Middle frontal gyrus (tissue), 1 donor: ENCODE data around the gene ADARB1.

Experiments
- DNase-seq: peaks from one replicate; pipeline ENCODE4 v3.0.0-alpha.2; 2015; ENCODE audit warnings: low spot score; ENCODE audit errors: extremely low spot score

ADARB1 gene

DNA sequence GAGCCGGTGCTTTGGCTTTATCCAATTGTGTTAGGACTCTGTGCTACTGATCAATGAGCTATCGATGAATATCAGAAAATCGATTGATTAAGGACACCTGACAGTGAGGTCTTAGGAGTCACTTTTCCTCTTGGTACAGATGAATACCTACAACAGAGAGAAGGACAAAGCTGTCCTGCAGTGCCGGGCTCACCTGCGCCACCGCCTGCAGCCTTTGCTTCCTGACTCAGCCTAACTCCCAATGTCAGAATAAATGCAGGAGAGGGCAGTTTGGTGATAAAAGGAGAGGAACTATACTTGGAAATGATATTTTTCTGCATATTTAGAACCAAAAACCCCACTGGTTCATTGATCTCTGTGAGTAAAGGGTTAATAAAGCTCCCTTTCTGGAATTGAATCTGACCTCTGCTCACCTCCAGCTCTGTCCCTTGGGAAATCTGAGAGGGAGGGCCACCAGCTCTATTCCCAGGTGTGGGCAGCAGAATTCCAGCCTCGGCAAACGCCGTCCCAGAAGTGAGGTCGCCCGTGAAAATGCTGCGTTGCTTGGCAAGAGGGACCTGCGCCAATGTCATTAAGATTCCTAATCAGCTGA, 174.0 kb downstream of the ADARB1 start:
- no peak for DNase-seq

DNA sequence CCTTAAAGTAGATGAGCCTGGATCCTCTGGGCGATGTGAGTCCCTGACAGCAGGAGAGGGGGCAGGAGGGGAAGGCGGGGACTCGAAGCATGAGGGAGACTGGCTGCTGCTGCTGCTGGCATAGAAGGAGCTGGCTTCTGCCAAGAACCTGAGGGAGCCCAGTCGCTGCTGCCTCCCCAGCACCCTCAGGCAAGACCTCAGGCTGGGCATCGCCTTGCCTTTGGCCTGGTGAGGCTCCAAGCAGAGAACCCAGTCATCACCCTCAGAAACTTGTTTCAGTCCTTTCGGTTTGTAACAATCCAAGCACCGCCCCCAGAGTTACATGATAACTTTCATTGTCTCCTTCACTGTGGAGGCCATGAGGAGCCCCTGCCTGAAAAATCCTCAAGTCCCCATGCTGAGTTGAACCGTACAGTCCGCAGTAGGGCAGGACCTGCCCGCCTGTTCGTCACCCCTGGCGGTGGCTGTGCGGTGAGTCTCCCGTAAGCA, 174.6 kb downstream of the ADARB1 start:
- no peak for DNase-seq

DNA sequence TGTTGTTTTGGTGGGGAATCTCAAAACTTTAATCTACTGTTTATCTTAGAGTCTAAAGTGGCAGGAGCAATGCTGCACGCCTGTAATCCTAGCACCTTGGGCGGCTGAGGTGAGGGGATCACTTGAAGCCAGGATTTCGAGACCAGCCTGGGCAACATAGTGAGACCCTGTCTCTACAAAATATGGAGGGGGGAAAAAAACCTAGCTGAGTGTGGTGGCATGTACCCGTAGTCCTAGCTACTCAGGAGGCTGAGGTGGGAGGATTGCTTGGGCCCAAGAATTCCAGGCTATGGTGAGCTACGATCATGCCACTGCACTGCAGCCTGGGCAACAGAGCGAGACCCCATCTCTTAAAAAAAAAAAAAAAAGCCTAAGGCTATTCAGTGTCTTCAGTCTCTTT, 175.2 kb downstream of the ADARB1 start:
- DNase-seq, result no peak

DNA sequence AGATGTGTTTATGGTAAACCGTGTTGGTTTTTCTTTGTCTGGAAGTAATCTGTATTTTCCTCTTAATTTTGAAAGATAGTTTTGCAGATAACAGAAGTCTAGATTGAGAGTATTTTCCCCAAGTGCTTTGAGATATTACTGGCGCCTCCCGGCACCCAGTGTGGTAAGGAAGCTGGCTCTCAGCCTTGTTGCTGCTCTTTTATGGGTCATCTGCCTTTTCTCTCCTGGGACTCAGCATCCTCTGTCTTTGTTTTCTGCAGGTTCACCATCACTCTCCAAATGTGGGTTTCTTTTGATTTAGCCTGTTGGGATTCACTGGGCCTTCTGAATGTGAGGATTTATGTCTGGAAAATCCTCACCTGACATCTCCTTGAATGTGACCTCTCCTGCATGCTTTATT, 175.9 kb downstream of the ADARB1 start:
- DNase-seq, result no peak

DNA sequence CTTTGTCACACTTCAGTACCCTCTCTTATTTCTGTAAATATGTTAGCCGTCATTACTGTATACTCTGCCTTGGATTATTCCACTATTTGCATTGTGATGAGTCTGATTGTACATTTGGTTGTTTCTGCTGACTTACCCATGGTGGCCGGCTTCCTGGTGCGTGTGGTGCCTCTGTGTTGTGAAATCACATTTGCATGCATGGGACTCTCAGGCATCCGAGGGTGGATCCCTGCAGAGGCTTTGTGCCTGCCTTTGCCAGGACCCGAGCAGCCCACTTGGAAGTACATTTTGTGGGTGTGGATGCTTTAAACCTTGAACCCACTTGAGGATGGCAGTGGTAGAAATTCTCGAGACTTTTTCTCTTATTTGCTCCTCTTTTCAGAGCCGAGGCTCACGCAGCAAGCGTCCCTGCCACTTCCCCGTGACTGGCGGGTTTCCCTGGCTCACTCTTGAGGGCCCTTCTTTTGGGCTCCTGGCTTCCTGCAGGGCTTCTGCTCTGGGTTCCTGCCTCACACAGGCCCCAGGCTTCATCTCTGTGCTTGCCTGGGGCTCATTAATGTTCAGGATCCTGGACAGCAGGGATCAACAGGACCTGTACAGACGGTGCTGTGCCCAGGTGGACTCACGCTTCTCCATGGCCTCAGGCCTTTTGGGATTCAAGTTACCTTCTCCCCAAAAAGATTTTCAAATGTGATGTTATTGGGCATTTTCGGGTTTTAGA, 176.7 kb downstream of the ADARB1 start:
- no peak for DNase-seq

DNA sequence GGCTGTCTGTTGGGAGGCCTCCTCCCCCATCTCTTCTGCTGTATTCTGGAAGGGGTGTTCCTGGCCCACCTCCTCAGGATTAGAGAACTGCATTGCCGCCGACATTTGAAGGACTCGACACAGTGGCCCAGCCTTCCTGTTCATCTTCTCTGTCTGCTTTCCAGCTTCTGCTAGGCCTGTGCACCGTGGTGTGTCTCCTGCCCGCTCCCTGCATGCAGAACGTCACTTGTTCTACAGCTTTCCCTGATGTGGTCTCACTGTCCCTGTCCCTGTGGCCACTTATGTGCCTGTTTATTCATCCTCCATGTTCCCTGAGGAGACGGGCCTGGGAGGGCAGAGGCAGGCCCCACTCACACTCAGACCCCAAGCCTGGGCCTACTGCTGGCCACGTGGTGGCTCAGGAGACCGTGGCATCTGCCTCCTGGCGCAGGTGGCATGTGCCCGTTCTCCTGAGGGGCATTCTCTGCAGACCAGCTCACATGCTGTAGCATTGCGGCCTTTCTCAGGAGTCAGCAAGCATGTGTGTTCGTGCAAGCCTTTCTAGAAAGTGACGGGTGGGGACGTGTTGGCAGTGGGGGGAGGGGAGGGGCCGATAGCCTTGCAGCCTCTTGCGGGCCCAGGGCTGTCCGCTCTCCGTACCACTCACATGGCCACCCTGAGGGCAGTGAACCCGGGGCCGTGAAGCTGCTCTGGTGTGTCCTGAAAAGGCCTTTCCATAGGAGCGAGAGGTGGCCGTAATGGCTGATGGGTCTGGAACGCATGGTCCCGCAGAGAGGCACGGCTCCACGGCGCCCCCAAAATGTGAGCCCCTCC, 177.5 kb downstream of the ADARB1 start:
- DNase-seq, result no peak

DNA sequence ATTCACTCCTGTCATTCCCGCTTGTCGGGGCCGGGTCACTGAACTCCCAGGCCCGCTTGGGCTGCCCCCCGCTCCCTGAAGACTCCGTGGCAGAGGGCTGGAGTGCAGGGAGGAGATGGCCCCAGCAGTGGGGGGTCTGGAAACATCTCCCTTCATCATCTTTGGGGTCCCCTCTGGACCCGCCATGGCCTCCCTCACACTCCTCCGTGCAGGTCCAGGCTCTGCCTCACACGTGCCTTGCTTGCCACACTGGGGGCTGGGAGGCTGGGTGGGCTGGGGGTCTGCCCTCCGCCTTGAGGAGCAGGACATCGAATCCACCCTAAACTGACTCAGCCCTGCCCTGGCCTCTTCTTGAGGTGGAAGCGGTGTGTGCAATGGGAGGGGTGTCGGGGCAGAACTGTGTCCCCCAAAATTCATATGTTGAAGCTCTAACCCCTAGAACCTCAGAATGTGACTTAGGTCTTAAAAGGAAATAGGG, 178.1 kb downstream of the ADARB1 start:
- no peak for DNase-seq

DNA sequence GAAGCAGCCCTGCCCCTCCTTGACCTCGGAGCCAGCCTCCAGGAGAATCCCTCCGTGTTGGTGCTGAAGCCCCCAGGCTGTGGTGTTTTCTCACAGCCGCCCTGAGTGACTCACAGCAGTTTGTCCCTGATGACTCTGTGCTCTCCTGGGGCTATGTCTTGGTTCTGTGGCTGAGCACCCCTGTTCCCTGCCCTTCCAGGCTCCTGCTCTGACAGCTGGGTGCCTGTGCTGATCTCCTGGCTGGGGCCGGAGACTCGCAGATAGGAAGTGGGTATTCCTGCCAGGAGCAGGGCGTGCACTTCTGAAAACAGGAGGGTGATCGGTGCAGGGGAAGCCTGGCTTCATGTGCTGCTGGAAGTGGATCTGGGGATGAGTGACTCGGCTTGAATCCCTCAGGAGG, 178.8 kb downstream of the ADARB1 start:
- no peak for DNase-seq

DNA sequence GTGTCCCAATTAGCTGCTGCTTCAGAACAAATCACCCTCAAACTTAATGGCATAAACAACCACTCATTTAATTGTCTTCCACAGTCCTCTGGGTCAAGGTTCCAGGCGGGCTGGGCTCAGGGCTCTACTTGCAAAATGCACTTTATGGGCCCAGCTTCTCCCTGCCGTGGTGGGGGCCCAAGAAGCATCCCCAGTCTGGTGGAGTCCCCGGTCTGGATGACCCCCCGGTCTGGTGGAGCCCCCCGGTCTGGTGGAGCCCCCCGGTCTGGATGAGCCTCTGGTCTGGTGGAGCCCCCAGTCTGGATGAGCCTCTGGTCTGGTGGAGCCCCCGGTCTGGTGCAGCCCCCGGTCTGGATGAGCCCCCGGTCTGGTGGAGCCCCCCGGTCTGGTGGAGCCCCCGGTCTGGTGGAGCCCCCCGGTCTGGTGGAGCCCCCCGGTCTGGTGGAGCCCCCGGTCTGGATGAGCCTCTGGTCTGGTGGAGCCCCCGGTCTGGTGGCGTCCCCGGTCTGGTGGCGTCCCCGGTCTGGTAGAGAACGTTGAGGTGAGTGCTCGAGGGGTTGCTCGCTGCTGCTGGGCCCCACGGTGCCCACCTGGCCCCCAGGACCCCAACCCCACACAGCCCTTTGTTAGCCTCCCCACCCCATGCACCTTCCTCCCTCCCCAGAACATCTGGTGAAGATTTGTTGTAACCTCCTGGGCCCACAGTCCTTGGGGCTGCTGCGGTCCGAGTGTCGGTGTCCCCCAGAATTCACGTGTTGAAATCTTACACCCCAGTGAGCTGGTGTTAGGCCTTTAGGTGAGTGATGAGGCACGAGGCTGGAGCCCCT, 179.5 kb downstream of the ADARB1 start:
- no peak for DNase-seq

DNA sequence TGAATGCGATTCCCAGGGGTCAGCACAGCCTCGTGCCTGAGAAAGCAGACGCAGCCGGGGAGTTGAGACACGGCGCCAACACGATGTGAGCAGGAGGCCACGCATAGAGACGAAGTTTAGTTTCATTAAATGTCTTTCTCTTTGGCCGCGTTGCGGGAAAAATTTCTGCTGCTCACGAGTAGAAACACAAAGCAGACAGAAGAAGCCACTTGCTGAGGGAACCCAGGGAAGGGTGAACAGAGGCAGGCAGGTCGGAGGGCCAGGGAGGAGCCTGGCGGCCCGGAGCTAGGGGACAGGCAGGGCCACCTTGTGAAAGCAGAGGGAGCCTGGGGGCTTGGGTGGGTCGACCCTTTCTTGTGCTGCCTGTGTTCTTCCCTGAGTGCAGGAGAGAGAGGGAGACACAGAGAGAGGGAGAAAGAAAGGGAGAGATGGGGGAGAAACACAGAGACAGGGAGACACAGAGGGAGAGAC, 180.1 kb downstream of the ADARB1 start:
- no peak for DNase-seq

DNA sequence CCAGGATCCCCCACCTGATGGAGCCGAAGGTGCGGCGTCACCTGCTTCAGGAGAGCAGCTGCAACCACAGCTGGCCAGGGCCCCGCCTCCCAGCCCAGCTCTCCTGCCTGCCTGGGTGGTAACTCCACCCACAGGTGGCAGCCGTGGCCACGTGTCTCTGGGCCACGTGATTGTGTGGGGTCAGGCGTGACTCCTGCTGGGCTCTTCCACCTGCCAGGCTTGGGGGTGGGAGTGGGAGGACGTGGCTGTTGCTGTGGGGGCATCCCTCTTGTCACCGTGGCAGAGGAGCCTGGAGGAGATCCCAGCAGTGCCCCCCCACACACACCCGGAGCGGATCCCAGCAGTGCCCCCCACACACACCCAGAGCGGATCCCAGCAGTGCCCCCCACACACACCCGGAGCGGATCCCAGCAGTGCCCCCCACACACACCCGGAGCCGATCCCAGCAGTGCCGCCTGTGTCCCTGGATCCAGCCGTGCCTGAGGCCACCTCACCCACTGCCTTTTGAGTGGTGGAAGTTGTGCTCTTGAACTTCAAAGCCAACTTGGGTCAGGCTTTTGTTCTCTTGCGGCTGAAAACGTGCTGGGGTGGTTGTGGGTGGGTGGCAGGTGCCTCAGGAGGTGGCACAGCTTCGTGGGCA, 181.1 kb downstream of the ADARB1 start:
- DNase-seq, result no peak

DNA sequence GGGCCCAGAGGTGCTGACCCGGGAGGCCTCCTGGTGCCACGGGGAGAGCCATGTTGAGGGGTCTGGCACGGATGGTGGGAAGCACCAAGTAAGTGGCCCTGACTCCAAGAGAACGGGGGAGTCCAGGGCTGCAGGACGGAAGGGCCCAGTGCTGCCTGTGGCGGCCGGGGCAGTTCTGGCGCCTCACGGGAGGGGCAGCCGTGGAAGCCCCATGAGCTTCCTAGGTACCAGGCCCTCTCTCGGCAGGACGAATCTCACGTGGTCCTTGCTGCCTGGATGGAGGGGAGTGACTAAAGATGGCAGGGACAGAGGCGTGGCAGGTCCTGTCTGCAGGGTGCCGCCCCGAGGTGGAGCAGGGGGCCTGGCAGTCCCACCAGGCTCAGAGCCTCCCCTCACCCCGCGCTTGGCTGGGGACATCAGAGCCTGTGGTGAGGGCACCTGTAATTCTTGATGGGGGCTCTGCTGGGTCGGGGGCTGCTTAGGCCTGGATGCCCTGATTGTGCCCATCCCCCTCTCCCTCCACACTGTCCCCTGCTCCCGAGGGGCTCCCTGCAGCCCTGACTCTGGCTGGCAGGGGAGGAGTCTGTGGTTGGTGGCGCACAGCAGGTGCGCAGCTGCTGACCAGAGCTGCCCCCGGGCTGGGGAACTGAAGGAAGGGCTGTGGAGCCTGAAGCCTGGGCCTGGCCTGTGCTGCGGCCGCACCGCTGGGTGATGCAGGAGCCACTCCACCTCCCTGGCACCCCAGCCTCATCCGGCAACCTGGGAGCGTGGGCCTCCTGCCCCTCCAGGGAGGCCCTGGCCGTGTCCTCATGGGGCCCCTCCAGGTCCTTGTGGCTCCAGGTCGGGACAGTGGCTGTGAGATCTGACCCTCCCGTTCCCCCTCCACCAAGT, 181.9 kb downstream of the ADARB1 start:
- DNase-seq, result no peak

DNA sequence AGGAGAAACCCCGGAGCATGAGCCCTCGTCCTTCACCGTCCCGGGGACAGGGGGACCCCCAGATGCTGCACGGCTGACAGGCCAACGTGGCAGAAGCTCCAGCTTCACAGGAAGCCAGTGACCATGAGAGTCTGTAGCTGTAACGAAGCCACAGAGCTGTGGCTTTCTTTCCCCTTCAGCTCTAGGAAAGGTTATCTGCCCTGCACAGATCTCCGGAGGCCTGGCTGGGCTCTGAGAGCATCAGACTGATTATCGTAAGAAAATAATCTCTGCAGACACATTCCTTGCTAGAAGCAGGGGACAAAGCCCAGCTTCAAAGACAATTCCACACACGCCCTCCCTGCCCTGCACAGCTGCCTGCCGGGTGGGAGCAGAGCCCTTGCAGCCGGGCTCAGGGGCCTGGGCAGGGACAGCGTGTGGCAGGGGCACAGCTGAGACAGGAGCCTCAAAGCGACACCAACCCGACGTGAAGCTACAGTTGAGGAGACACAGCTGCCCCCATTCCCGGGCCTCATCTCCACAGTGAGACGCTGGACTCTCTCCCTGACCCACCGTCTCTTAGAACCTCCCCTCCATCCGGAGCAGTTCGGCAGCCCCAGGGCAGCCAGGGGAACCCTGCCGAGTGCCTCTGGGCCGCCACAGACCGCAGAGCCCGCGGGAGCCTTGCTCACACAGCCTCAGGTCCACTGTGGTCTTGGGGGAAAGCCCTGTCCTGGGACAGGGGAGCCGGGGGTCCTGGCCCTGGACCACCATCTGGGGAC, 182.7 kb downstream of the ADARB1 start:
- DNase-seq, result no peak

DNA sequence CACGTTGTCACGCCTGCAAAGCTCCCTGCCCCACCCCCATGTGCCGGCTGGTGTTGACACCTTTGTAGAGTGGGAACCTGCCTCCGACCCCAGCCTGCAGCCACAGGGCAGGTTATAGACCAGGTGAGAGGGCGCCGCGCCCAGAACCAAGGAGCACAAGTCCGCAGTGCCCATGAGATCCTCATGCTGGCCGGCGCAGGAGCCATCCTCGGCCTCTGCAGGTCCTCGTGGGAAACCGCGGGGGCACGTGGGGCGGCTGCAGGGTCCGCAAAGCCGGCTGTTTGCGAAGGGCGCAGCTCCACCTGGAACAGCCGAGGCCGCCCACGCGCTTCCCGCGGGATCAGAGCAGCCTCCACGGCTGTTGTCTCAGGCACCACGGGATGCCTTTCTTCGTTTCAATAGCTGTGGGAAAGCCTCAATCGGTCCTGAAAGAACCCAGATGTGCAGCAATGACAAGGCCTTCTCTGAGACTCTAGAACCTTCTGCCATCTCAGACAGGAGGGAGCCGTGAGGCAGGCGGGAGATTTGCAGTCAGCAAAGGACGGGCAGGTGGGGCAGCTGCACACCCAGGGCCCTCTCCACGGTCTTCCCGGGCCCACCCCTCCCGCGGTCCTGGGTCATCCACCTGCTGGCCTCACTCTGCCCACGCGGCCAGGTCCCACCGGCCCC, 183.4 kb downstream of the ADARB1 start:
- no peak for DNase-seq

DNA sequence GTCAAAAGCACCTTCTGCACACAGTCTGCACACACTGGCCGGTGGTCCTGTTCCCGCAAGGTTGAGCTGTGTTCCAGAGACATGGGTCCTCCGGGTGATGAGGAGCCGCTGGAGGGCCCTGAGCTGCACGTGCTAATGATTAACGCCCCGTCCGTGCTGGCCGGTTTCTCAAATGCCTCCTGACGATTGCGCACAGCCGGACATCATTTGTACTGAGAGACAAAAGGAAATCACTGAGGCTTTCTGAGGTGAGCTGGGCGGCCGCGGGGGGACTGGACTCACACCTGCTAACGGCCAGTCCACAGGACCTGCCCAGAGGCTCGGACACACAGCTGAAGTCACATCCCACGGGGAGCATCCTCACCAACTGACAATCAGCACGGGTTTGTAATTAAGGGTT, 184.1 kb downstream of the ADARB1 start:
- no peak for DNase-seq

DNA sequence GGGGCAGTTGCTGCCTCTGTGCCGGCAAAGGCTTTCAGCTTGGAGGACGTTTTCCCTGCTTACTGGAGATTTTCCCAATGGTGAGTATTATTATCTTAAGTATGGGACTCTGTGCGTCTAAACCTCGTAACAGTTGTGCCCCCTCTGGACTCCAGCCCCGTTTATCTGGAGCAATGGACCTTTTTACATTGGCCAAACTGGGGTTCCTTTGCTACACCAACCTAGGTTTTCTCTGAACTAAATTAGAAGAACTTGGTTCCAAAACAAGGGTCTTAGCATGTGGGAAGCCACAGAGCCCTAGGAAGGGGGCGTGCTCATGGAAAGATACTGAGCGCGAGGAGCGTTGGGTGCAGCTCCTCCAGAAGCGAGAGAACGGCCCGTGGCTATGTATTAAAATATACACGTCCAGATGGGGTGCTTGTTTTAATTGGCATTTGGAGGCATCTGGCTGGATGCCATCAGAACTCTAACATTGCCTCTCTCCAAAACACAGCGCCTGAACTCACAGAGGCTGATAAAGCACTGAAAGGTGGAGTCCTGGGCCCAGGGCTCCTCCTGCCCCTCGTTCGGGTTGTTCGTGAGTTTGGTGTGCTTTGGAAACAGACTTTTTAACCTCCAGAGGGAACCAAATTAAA, 184.9 kb downstream of the ADARB1 start:
- no peak for DNase-seq

DNA sequence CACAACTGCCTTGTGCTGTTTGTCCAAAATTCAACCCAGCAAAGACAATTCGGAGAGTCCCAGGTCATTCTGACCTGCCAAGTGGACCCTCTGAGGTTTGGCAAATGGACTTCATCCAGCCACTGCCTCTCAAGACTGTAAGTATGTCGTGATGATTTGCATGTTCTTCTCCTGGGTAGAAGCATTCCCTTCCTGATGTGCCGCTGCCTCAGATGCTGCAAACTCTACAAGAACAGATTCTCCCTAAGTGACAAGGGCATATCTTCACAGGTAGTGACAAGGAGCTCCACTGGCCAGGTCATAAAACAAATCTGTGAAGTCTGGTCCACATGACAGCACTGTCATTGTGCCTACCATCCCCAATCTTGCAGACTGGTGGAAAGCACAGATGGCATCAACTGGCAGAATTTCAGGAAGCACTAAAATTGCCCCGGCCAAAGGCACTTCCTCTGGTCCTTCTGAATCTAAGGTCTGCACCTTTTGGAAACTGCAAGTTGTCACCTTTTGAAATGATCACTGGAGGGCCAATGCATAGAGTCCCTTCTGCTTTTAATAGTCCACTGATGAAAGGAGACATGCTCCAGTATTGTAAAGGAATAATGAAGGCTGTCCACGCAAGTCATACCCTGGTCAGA, 185.9 kb downstream of the ADARB1 start:
- DNase-seq, result no peak
